Upper lobe of left lung (tissue), 6 donors: ENCODE measurements around the gene NOL4L. TPM values are rescaled to one million over a fixed set of nuclear protein-coding genes. Genes with fewer than 3 reads are reported as not detected.
"Not testable (repeated sequence)": the region's sequence is repeated elsewhere in the genome, so short reads cannot be mapped to it uniquely, and the experiment has no call there.

Experiments used
- ATAC-seq, 2 donors: fragments of 200-7000 bp; cut with Tn5 transposase; one replicate each; pipeline ENCODE4 v1.9.1; 2022; ENCODE audit warnings: mild to moderate bottlenecking in 2 of 2, moderate library complexity in 2 of 2; ENCODE audit not compliant: low FRiP score in 2 of 2
- DNase-seq, 2 donors: peaks; one replicate each; pipeline ENCODE4 v3.0.0-alpha.2; 2019 to 2020
- H3K27ac ChIP-seq, 4 donors: fragments of 200-600 bp; sonication (generic); one replicate each; pipeline ENCODE4 v1.5.1; 2016 to 2019
- H3K27me3 ChIP-seq, 4 donors: fragments of 200-600 bp; sonication (generic); one replicate each; pipeline ENCODE4 v1.5.1; 2017 to 2019
- H3K36me3 ChIP-seq, 4 donors: fragments of 200-600 bp; sonication (generic); one replicate each; pipeline ENCODE4 v1.5.1; 2016 to 2019
- H3K4me1 ChIP-seq, 4 donors: fragments of 200-600 bp; sonication (generic); one replicate each; pipeline ENCODE4 v1.5.1; 2018 to 2019
- H3K4me3 ChIP-seq, 4 donors: fragments of 200-600 bp; sonication (generic); one replicate each; pipeline ENCODE4 v1.5.1; 2017 to 2019; ENCODE audit warnings: mild to moderate bottlenecking in 2 of 4, moderate library complexity in 1 of 4
- H3K9me3 ChIP-seq, 4 donors: fragments of 200-600 bp; sonication (generic); one replicate each; pipeline ENCODE4 v1.5.1; 2018 to 2019
- EP300 ChIP-seq, 4 donors: sonication (generic); formaldehyde crosslinking; IDR thresholded peaks; one replicate each; pipeline ENCODE4 v1.5.1; 2017; ENCODE audit warnings: antibody characterized with exemption in 4 of 4, control low read depth in 2 of 4
- POLR2A ChIP-seq, 4 donors: fragments of 450-650 bp; IDR thresholded peaks; one replicate each; pipeline ENCODE4 v1.5.1; 2016 to 2017; ENCODE audit warnings: antibody characterized with exemption in 4 of 4, mild to moderate bottlenecking in 2 of 4
- POLR2AphosphoS5 ChIP-seq, 2 donors: sonication (generic); formaldehyde crosslinking; IDR thresholded peaks; one replicate each; pipeline ENCODE4 v1.5.1; 2017; ENCODE audit warnings: antibody characterized with exemption in 2 of 2
- WGBS, 2 donors: methylation state at CpG; one replicate each; pipeline ENCODE4 v1.1.5; 2017 to 2018; 5-methylcytosine and 5-hydroxymethylcytosine counted together
- total RNA-seq, 6 donors: library from RNA; depleted of rRNA in 4 of 6; stranded (reverse); fragments of >200 nt in 4 of 6; gene quantifications; one replicate each; pipeline versions ENCODE4 v1.1.0 to v1.2.1, GENCODE V29; 2016 to 2021
- TF ChIP-seq, protein P1 (sequence below), 6 experiments: fragments of 450-650 bp in 4 of 6; fragments of 200-600 bp in 2 of 6; sonication (generic) in 2 of 6; IDR thresholded peaks; one replicate each; pipeline ENCODE4 v1.5.1; 2016 to 2019; ENCODE audit warnings: antibody characterized with exemption in 6 of 6
- donor health status: DM: no; HTN: no; CAD: no; lungs with moderate emphysema.
- donor health status: DM: no; HTN: yes; CAD: no; lungs with severe emphysema.

Gene NOL4L
- total RNA-seq, 6 donors from 2014 or later = 13.4 to 40.2 (median 19.0) TPM

- no peak for TF ChIP-seq POLR2A (IDR thresholded peaks at IDR 0.05)
- no peak for TF ChIP-seq POLR2AphosphoS5 (IDR thresholded peaks at IDR 0.05)
- TF ChIP-seq, protein P1, sequence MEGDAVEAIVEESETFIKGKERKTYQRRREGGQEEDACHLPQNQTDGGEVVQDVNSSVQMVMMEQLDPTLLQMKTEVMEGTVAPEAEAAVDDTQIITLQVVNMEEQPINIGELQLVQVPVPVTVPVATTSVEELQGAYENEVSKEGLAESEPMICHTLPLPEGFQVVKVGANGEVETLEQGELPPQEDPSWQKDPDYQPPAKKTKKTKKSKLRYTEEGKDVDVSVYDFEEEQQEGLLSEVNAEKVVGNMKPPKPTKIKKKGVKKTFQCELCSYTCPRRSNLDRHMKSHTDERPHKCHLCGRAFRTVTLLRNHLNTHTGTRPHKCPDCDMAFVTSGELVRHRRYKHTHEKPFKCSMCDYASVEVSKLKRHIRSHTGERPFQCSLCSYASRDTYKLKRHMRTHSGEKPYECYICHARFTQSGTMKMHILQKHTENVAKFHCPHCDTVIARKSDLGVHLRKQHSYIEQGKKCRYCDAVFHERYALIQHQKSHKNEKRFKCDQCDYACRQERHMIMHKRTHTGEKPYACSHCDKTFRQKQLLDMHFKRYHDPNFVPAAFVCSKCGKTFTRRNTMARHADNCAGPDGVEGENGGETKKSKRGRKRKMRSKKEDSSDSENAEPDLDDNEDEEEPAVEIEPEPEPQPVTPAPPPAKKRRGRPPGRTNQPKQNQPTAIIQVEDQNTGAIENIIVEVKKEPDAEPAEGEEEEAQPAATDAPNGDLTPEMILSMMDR (IDR thresholded peaks at IDR 0.05) = no peak
- no peak for TF ChIP-seq EP300 (IDR thresholded peaks at IDR 0.05)
- DNase-seq (peak in 1 of 2 donors; percentile 20), ATAC-seq (no peak)
- Histone ChIP-seq H3K27me3 (no peaks in the 10 kb centered on the region), H3K9me3 (no peaks in the 10 kb centered on the region), H3K4me1 (peaks cover 58 to 81% (median 79%) of the 10 kb centered on the region in 4 donors), H3K27ac (peak overlapping the region; percentile 64 to 91 (median 78)), H3K4me3 (no peak overlapping the region), H3K36me3 (peaks cover 0 to 3% (median 2%) of the 10 kb centered on the region in 4 donors)
- 70 to 79% methylated on average over 7 to 15 of the region's 16 CpGs for WGBS, 2 donors
Measured at GRCh38 chr20:32466739-32467505, 118.2 kb downstream of the NOL4L start.

DNA sequence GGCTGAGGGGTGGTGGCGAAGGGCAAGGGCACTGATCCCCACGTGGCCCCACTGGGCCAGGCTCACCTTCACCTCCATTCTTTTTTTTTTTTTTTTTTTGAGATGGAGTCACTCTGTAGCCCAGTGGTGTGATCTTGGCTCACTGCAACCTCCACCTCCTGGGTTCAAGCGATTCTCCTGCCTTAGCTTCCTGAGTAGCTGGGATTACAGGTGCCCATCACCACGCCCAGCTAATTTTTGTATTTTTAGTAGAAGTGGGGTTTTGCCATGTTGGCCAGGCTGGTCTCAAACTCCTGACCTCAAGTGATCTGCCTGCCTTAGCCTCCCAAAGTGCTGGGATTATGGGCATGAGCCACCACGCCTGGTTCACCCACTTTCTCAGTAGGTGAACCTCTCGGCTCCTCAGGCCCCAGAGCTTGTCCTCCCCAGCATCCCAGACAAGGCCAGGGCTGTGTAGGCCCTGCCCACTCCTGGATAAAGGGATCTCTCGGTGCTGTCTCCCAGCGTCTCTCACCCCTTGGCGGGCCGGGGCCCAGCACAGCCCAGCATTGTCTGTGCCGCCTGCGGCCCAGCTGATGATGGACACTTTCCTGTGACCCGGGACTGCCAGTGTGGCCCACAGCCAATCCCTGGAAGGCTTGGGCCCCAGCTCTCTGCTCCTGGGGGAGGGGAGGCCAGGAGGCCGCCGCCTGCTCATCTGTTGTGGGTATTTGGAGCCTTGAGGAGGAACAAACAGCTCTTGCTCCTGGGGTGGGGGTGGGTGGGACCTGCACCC, 119.0 kb downstream of the NOL4L start:
- not testable (repeated sequence) for ATAC-seq, H3K9me3 ChIP-seq, H3K36me3 ChIP-seq, H3K27me3 ChIP-seq, H3K4me3 ChIP-seq
- Histone ChIP-seq H3K4me1 (peaks cover 58 to 79% (median 75%) of the 10 kb centered on the region in 4 donors), H3K27ac (peak overlapping the region; percentile 64 to 91 (median 78))
- WGBS, 2 donors = 81 to 88% methylated on average over 6 of the region's 15 CpGs
- peak in 1 of 2 donors; percentile 56 for DNase-seq

GRCh38 chr20:32465092-32465900, 119.8 kb downstream of the NOL4L start:
- no peaks in the 10 kb centered on the region for H3K9me3 ChIP-seq
- no peak overlapping the region for H3K4me3 ChIP-seq
- H3K36me3 ChIP-seq = peaks cover 0 to 3% (median 1%) of the 10 kb centered on the region in 4 donors
- peaks cover 50 to 71% (median 68%) of the 10 kb centered on the region in 4 donors for H3K4me1 ChIP-seq
- DNase-seq = peak; percentile 59 to 83
- 57 to 58% methylated on average over 8 to 17 of the region's 24 CpGs for WGBS, 2 donors
- peak; percentile 41 to 82 for ATAC-seq
- H3K27me3 ChIP-seq = no peaks in the 10 kb centered on the region
- TF ChIP-seq POLR2AphosphoS5 (IDR thresholded peaks at IDR 0.05) = peak; percentile 17 to 72
- TF ChIP-seq EP300 (IDR thresholded peaks at IDR 0.05) = no peak
- peak overlapping the region; percentile 64 to 91 (median 78) for H3K27ac ChIP-seq

- 89% methylated on average over 13 to 19 of the region's 20 CpGs for WGBS, 2 donors
- no peak for TF ChIP-seq EP300 (IDR thresholded peaks at IDR 0.05)
- no peak for TF ChIP-seq POLR2AphosphoS5 (IDR thresholded peaks at IDR 0.05)
- TF ChIP-seq, protein P1 (IDR thresholded peaks at IDR 0.05) = no peak
- no peak for TF ChIP-seq POLR2A (IDR thresholded peaks at IDR 0.05)
- Histone ChIP-seq H3K27me3 (no peaks in the 10 kb centered on the region), H3K36me3 (peaks cover 0 to 3% (median 1%) of the 10 kb centered on the region in 4 donors), H3K4me3 (no peak overlapping the region), H3K9me3 (no peaks in the 10 kb centered on the region), H3K27ac (peak overlapping the region; percentile 64 to 91 (median 78)), H3K4me1 (peaks cover 44 to 65% (median 61%) of the 10 kb centered on the region in 4 donors)
- no peak for ATAC-seq
- DNase-seq = peak in 1 of 2 donors; percentile 78
Measured at GRCh38 chr20:32464401-32465091, 120.6 kb downstream of the NOL4L start.

GRCh38 chr20:32463642-32464400, 121.3 kb downstream of the NOL4L start:
- Histone ChIP-seq H3K36me3 (peaks cover 0 to 3% (median 1%) of the 10 kb centered on the region in 4 donors), H3K27me3 (no peaks in the 10 kb centered on the region), H3K27ac (peak overlapping the region; percentile 60 to 91 (median 66)), H3K4me1 (peaks cover 40 to 57% (median 55%) of the 10 kb centered on the region in 4 donors), H3K9me3 (no peaks in the 10 kb centered on the region), H3K4me3 (no peak overlapping the region)
- 58 to 62% methylated on average over 6 to 28 of the region's 28 CpGs for WGBS, 2 donors
- ATAC-seq (no peak), DNase-seq (peak in 1 of 2 donors; percentile 69)
- TF ChIP-seq POLR2A (IDR thresholded peaks at IDR 0.05) = no peak
- TF ChIP-seq, protein P1 (IDR thresholded peaks at IDR 0.05) = no peak
- peak in 1 of 2 donors; percentile 7 for TF ChIP-seq POLR2AphosphoS5 (IDR thresholded peaks at IDR 0.05)
